HL-60 (cell line): ENCODE results near the gene RERG.

Experiments used
- DNase-seq, 2 experiments: peaks; one replicate each; pipeline ENCODE4 v3.0.0-alpha.2; 2010 to 2020; ENCODE audit warnings: low read depth in 1 of 2, low spot score in 1 of 2
- H3K27ac ChIP-seq: fragments of 250-450 bp; sonication (Bioruptor Pico); replicated peaks from 2 replicates; pipeline ENCODE4 v1.5.1; 2020; ENCODE audit warnings: mild to moderate bottlenecking, moderate library complexity
- H3K27me3 ChIP-seq: fragments of 250-450 bp; sonication (Bioruptor Pico); 2 replicates; pipeline ENCODE4 v1.5.1; 2021; ENCODE audit warnings: mild to moderate bottlenecking, moderate library complexity; ENCODE audit not compliant: insufficient read depth, poor library complexity, severe bottlenecking
- H3K4me3 ChIP-seq: replicated peaks from 2 replicates; pipeline ENCODE4 v1.5.1; 2011; ENCODE audit warnings: mild to moderate bottlenecking, control low read depth, low read length; ENCODE audit not compliant: insufficient read depth
- CTCF ChIP-seq: IDR thresholded peaks from one replicate; pipeline ENCODE4 v1.5.1; 2011; ENCODE audit warnings: low read length, control low read depth, inconsistent platforms; ENCODE audit not compliant: insufficient read depth
- GABPA ChIP-seq: IDR thresholded peaks from 2 replicates; pipeline ENCODE4 v1.6.1; 2012; ENCODE audit warnings: low read depth
- POLR2AphosphoS5 ChIP-seq: IDR thresholded peaks from 2 replicates; pipeline ENCODE4 v1.6.1; 2012; ENCODE audit warnings: low read depth
- REST ChIP-seq: IDR thresholded peaks from 2 replicates; pipeline ENCODE4 v1.6.1; 2012; ENCODE audit warnings: low read depth; ENCODE audit not compliant: insufficient replicate concordance
- SPI1 ChIP-seq: IDR thresholded peaks from 2 replicates; pipeline ENCODE4 v1.6.1; 2012; ENCODE audit warnings: low read depth, mild to moderate bottlenecking, borderline replicate concordance

The RERG gene

GRCh38 chr12:15196678-15197505 lies 24.3 kb downstream of the RERG start:
- no peak overlapping the region for H3K4me3 ChIP-seq
- no peak overlapping the region for H3K27ac ChIP-seq
- H3K27me3 ChIP-seq = no peaks in the 10 kb centered on the region
- TF ChIP-seq REST = no peak
- TF ChIP-seq GABPA = no peak
- no peak for TF ChIP-seq POLR2AphosphoS5
- TF ChIP-seq SPI1 = no peak
- TF ChIP-seq CTCF = no peak
- DNase-seq = no peak

- Histone ChIP-seq H3K27me3 (no peaks in the 10 kb centered on the region), H3K4me3 (no peak overlapping the region), H3K27ac (no peak overlapping the region)
- DNase-seq = no peak
- no peak for TF ChIP-seq SPI1
- TF ChIP-seq REST = no peak
- no peak for TF ChIP-seq POLR2AphosphoS5
- no peak for TF ChIP-seq GABPA
- no peak for TF ChIP-seq CTCF
These were observed 25.0 kb downstream of the RERG start for GRCh38 chr12:15196221-15196620.

- Histone ChIP-seq H3K4me3 (no peak overlapping the region), H3K27me3 (no peaks in the 10 kb centered on the region), H3K27ac (no peak overlapping the region)
- no peak for DNase-seq
- TF ChIP-seq POLR2AphosphoS5 = no peak
- no peak for TF ChIP-seq REST
- no peak for TF ChIP-seq GABPA
- no peak for TF ChIP-seq CTCF
- TF ChIP-seq SPI1 = no peak
These were observed 26.5 kb downstream of the RERG start for GRCh38 chr12:15194456-15195368.
